Measurements from ENCODE around the gene PTPRR.

The PTPRR gene

DNA sequence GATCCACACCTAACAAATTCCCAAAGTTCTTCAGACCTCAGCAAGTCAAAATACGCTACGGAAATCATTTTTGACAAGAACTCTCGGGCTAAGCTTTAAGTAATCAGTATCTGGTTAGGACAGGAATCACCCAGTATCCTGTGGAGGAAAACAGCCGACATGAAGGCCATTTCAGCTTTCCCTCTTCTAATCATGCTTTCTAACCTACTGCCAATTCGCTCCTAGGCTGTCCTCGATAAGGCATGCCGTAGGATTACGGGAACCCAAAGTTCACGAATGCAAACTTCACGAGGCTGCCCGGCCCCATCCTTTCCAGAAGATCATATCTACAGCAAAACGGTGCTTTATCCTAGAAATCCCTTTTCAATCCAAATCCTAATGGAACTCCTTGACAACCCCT, 201.5 kb downstream of the PTPRR start:
- in situ Hi-C loops (cut with HindIII; ENCODE audit: low sequenced_read_pairs) = no loop called here

DNA sequence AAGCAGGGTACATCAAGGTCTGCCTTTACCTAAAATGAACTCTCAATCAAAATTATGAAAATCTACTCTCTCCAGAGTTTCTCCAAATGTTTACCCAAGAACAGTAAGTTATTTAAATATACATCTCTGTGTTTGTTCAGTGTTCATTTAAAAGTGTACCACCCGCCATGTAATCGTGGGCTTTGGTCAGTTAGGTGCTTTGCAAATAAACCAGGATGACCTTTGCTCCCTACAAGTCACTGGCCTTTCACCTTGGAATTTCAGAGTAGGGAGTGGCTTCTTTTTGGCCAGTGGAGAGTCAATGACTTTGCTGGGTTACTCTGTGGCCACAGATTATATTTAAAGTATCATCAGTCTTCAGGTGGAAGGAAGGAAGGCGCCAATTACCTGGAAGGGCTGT, 208.7 kb downstream of the PTPRR start:
- in situ Hi-C loops (cut with HindIII; ENCODE audit: low sequenced_read_pairs) = no loop called here

- in situ Hi-C loops (cut with HindIII; ENCODE audit: low sequenced_read_pairs) = no loop called here
Observed at GRCh38 chr12:70709022-70709421, 211.5 kb downstream of the PTPRR start.

- in situ Hi-C loops (cut with HindIII; ENCODE audit: low sequenced_read_pairs) = no loop called here
Observed at GRCh38 chr12:70706611-70707010, 213.9 kb downstream of the PTPRR start.

DNA sequence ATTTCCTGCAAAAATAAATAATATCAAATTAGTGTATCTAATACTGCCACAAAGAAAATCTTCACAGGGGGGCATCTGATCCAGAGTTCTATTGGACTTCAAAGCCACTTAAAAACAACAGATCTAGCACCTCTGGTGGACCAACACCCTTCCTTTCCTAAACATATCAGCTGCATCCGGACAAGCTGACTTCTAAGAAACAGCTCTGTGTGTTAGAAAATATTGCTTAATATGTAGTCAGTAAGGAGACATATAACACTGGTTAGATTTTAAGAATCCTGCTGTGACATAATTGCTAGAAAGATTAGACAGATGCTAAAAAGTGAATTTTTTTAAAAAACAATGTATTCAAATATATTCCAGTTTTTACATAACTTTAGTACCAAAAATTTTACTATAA, 222.2 kb downstream of the PTPRR start:
- in situ Hi-C loops (cut with HindIII; ENCODE audit: low sequenced_read_pairs) = no loop called here

DNA sequence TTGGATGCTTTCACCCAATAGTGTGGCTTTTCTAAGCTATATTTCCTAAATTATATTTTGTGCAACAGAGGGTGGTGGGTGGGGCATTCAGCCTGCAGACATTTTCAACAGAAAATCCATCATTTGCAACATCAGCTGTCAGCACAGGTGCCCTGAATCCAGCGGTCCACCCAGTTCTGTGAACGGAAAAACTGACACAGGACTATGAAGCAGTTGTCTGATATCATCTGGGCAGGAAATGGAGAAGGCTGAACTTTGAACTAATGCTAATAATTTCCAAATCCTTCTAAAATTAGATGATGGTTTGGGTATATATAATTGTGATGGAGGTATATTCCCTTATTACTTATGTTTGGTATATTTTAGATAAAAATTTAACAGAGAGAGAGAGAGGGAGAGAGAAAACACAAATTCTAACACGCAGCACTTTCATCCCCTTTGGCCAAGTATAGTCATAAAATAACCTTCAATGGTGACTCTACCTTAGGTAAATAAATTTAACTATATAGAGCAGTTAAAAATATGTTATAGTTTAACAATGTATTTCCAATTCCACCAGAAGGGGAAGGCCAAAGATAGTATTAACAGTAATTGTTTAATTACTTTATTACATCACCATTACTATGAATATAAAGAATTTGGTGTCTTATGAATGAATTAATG, 225.0 kb downstream of the PTPRR start:
- in situ Hi-C loops (cut with HindIII; ENCODE audit: low sequenced_read_pairs) = no loop called here

DNA sequence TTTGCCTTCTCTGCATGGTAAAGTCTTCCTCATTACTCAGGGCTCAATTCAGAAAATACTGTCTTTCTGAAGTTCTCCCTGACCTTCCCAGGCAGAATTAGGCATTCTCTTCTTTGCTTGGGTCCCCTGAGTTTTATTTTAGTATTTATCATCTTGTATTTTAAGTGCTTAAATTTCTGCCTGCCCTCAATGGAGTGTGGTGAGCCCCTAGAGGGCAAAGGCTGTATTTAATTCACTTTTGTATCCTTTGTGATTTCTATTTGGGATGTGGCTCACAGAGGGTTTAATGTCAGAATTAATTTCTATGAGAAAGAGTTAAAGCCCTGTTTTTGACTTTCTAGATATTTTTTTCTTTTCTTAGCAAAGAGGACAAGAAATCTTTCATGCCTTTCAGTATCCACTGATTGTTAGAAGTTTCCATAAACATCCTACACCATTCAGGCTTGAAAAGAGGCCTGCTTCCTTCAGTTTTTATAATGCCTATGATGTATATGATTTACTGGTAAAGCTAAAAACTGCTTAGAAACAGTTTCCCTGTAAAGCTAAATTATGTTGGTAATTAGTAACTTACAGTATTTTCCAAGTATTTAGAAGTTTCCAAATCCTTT, 227.8 kb downstream of the PTPRR start:
- in situ Hi-C loops (cut with HindIII; ENCODE audit: low sequenced_read_pairs) = no loop called here

DNA sequence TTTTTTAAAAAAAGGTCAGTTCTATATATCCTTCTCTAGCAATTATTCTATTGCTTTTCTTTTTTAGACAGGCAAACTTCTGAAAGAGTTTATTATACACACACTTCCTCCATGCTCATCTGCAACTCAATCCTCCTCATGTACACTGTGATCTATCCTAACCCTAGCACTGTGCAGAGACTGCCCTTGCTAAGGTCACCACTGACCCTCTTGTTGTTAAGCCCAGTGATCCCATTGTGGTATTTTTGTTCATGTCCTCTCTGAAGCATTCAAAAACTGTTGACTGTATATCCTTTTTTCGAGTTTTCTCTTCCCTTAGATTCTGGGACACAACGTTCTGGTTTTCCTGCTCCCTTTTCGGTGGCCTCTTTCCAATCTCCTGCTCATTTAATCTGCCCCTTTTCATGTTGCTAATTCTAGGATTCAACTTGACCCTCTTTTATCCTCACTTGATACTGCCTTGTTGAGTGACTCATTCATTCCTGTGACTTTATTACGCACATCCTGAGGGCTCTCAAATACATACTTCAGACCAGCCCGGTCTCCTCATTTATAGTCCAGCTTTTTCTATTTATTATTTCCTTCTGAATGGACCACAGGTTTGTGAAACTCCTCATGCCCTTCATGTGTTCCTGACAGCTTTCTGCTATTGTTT, 229.4 kb downstream of the PTPRR start:
- in situ Hi-C loops (cut with HindIII; ENCODE audit: low sequenced_read_pairs) = no loop called here

DNA sequence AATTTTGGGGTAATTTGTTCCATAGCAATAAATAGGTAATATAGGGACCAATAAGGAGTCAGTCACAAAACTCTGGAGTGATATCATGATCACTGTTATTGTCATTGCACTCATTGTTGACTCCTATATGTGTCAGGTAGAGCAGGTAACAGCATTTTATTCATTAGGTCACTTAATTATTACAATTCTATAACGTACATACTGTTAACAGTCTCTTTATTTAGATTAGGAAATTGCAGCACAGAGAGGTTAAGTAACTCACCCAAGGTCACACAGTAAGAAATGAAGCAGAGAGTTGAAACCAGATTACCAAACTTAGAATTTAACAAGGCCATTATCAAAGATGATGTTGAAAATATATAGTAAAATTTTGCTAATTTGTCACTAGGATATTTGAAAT, 233.6 kb downstream of the PTPRR start:
- in situ Hi-C loops (cut with HindIII; ENCODE audit: low sequenced_read_pairs) = no loop called here

- in situ Hi-C loops (cut with HindIII; ENCODE audit: low sequenced_read_pairs) = no loop called here
Observed at GRCh38 chr12:70686299-70686698, 234.2 kb downstream of the PTPRR start.

DNA sequence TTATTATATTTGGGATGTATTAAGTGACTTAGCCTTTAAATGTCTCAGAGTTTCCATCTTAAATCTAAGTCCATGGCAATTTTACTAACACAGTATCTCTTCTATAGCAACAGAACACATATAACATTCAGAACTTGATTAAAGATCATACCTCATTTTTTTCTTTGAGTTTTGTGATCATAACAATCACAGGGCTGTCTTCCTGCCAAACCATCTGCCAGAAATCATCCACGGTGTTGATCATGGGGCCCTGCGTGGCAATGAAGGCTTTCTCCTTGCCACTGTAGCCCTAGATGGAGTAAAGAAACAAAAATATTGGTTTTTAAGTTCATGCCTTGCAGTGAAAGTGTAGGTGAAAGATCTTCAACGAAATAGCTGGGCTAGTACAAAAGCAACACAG, 236.6 kb downstream of the PTPRR start:
- in situ Hi-C loops (cut with HindIII; ENCODE audit: low sequenced_read_pairs) = no loop called here

GRCh38 chr12:70671698-70672097, 248.8 kb downstream of the PTPRR start:
- in situ Hi-C loops (cut with HindIII; ENCODE audit: low sequenced_read_pairs) = no loop called here

GRCh38 chr12:70670948-70671347, 249.6 kb downstream of the PTPRR start:
- in situ Hi-C loops (cut with HindIII; ENCODE audit: low sequenced_read_pairs) = no loop called here

- in situ Hi-C loops (cut with HindIII; ENCODE audit: low sequenced_read_pairs) = no loop called here
Observed at GRCh38 chr12:70667253-70667652, 253.3 kb downstream of the PTPRR start.

DNA sequence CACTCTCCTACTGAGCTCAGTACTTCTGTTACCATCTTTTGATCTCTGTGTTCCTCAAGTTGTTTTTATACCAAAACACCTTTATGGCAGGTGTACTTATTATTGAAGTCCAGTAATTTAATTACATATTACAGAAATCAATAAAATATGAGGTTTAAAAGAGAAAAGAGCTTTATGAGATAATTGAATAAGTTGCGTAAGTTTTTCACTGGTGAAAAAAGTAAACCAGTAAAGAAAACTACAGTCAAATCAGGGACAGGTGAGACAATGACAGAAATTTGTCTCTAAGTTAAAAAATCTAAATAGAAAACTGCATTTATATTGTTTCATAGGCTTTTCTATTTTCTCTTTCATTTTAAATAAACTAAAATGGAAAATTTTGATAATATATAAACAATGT, 254.2 kb downstream of the PTPRR start:
- in situ Hi-C loops (cut with HindIII; ENCODE audit: low sequenced_read_pairs) = no loop called here

GRCh38 chr12:70664465-70664881, 256.1 kb downstream of the PTPRR start:
- in situ Hi-C loops (cut with HindIII; ENCODE audit: low sequenced_read_pairs) = no loop called here

- in situ Hi-C loops (cut with HindIII; ENCODE audit: low sequenced_read_pairs) = no loop called here
Observed at GRCh38 chr12:70663838-70664237, 256.7 kb downstream of the PTPRR start.

DNA sequence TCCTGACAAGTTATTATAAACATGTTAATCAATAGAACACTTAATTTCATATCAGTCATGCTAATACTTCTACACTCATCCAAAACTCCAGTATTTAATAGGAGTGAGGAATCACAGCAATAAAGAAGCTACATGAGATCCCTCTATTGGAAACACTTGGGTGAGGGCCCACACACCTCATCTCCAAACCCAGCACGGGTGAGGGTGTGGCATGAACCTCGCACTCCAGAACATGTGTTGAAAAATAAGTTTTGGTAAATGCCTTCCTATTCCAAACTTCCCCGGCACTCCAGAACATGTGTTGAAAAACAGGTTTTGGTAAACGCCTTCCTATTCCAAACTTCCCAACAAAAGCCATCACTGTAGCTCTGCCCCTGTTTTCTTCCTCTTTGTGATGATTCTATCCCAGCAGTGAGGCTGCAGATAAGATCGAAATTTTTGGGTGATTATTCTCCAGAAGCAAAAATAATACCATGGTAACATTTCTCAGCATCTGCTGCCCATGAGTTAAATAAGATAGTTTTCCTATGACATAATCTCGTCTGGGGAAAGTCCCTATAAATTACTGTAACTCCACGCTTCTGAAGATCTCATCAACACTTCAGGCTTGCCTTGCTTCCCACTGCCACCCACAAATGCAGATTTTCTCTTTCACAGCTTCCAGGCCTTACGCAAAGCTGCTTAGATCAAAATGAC, 258.9 kb downstream of the PTPRR start:
- in situ Hi-C loops (cut with HindIII; ENCODE audit: low sequenced_read_pairs) = no loop called here

DNA sequence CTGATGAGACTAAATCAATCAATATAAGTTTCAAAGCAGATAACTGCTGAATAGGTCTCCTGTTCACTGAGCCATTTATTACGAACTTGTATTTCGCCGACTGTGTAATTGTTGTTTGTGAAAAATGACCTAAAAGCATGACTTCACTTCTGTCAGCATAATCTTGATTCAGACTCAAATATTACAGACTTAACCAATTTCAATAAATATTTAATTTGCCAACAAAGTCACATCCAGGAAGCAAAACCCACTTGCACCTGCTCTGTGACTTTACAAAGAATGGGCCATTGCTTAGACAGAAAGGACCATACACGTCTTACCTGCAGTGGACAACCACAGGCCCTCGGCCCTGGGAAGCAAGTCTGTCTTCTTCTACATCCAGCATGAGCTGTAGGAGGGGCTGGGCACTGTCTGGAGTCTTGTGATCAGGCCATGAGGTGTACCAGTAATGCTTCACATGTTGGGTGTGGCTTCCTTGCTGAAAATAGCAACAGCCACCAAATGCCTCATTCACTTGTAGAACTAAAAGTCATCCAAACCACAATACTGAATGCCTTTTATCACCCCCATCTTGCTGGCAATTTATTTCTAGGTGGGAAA, 259.8 kb downstream of the PTPRR start:
- in situ Hi-C loops (cut with HindIII; ENCODE audit: low sequenced_read_pairs) = no loop called here

DNA sequence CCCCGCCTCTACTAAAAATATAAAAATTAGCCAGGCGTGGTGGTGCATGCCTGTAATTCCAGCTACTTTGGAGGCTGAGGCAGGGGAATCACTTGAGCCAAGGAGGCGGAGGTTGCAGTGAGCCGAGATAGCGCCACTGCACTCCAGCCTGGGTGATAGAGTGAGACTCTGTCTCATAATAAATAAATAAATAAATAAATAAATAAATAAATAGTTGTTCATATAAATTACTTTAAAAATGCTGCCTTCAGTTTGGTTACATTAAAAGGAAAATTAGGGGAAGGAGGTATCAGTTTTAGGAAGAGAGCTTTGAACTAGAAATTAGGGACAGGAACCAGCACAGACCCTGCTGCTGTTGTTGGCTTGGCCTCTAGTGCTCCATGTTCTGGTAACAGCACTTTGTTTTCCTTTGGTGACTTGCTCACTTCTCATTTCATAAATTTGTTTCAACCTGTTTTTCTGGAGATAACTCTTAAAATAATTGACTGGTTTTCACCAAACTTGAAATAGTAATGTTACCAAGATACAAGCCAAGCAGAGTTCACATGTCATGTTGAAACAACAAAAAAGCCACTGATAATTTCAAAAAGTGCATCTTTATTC, 260.4 kb downstream of the PTPRR start:
- in situ Hi-C loops (cut with HindIII; ENCODE audit: low sequenced_read_pairs) = no loop called here

DNA sequence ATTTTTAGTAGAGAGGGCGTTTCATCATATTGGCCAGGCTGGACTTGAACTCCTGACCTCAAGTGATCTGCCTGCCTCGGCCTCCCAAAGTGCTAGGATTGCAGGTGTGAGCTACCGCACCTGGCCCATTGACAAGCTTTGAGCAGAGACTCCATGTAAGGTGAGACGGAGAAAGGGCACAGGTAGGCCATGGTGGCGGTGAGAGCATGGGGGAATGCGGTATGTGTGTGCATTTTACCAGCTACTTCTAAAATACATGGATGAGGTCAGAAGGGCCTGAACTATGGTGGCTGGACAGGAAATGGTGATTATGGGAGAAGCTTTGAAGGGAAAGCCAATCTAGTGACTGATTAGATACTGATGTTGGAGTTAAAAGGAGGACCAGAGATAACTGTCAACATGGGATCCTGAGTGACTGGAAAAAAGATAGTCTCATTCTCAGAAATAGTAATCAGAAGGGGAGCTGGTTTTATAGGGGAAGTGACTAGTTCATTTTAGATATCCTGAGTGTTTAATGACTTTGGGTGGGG, 261.4 kb downstream of the PTPRR start:
- in situ Hi-C loops (cut with HindIII; ENCODE audit: low sequenced_read_pairs) = no loop called here

Measured in DLD1 (cell line).